GM03348 (cell line): ENCODE data around the gene RSPO1.
"Not testable (repeated sequence)": the region's sequence is repeated elsewhere in the genome, so short reads cannot be mapped to it uniquely, and the experiment has no call there.

Experiments used
- DNase-seq: peaks from one replicate; pipeline ENCODE4 v3.0.0; 2012; ENCODE audit warnings: low spot score

Gene RSPO1

DNA sequence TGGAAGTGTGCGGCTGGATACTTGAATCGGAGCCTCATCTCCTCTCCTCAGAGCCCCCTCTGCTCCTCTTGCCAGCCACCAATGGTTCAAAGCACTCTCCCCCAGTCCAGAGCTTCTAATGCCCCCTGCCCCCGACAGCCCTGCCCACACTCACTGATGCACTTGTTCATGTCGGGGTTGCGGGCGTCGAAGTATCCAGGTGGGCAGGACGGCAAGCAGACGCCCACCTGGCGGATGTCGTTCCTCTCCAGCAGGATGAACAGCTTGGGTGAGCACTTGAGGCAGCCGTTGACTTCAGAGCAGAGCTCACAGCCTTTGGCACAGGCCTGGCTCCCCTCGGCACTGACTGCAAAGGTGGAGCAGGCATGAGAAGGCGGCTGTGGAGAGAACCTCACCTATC, 18.4 kb downstream of the RSPO1 start:
- DNase-seq: no peak

DNA sequence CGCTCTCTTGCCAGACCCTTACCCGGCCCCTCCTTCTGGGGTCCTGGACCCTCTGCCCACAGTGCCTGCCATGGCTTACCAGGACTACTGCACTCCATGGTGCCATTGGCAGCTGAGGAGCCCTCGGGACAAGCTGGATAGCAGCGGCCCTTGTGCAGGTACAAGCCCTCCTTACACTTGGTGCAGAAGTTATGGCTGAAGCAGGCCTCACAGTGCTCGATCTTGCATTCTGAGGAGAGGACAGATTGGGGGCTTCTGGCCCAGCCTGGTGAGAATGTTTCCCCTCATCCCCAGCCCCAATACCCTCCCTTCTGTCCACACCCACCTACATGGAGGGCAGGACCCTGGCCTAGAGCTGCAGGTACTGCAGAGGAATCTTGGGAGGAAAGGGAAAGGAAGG, 20.6 kb downstream of the RSPO1 start:
- DNase-seq: no peak

DNA sequence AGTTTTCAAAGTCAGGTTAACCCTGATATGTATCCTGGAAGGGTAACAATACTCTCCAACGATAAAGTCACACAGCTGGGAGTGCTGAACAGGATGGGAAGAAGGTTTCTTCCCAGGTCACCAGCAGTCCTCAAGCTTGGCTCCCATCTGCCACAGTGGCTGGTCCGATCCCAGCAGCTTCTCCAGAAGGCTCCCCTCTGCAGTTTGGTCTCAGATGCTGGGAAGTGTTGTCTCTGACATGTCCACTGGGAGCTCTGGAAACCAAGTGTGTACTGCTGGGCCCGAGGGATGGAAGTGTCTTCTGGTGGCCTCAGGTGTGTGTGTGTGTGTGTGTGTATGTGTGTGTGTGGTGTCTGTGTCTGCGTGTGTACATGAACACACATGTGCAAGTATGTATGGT, 22.5 kb downstream of the RSPO1 start:
- DNase-seq: no peak

DNA sequence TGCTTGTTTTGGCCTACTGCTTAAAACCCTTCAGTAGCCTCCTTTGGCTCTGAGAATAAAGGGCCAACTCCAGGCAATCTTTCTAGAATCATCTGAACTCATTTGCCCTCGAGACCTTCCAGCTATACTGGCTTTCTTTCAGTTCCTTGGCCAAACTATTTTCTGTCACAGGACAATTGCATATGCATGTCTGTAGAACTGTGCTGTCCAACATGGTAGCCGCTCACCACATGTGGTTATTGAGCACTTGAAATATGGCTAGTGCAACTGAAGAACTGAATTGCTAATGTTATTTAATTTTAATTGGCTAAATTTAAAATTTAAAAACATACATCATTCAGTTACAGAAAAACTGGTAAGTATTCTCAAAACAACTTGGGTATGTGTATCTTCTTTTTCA, 24.7 kb downstream of the RSPO1 start:
- DNase-seq: no peak

DNA sequence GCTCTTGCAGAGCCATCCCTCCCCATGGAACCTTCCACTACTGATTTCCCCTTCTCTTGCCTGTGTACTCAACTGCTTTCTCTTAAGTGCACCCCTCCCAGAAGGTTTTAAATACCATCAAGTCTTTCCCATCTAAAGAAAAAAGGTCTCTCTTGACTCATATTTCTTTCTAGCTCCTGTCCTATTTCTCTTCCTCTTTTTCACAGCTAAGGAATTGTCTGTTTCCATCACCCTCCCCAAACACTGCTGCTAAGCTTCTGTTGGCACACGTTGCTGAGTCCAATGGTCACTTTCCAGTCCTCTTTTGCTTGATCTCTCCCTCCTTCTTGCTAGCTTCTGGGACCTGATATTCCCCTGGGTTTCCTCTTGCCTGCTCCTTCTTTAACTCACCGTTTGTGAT, 25.7 kb downstream of the RSPO1 start:
- no peak for DNase-seq

DNA sequence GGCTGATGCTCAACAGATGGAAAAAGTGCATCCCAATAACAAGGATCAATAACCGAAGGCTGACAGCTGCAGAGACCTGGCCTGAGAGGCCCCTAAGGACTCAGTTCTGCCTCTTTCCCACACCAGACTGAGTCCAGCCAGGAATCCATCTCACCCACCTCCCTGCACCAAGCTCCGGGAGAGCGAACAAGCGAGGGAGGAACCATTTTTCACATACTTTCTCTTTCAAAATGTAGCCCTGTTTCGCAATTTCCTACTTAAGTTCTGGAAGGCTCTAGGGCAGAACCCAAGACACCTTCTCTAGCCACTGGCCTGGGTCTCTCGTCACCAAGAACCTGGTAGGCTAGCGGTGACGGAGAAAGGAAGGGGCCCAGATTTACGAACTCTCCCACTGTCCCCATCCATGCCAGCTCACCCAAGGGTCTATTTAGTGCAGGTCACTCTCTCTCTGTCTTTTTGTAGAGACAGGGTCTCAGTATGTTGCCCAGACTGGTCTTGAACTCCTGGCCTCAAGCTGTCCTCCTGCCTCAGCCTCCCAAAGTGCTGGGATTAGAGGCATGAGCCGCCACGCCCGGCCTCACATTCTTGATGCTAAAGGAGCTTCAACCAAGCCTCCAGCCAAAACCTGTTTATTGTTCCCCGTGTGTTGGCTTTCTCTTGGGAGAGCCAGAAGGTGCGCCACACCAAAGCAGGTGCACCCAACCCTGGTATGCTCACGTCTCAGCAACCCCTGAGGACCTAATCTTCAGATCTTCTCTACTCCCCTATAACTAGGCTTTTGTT, 28.0 kb downstream of the RSPO1 start:
- peak; percentile 83 for DNase-seq

DNA sequence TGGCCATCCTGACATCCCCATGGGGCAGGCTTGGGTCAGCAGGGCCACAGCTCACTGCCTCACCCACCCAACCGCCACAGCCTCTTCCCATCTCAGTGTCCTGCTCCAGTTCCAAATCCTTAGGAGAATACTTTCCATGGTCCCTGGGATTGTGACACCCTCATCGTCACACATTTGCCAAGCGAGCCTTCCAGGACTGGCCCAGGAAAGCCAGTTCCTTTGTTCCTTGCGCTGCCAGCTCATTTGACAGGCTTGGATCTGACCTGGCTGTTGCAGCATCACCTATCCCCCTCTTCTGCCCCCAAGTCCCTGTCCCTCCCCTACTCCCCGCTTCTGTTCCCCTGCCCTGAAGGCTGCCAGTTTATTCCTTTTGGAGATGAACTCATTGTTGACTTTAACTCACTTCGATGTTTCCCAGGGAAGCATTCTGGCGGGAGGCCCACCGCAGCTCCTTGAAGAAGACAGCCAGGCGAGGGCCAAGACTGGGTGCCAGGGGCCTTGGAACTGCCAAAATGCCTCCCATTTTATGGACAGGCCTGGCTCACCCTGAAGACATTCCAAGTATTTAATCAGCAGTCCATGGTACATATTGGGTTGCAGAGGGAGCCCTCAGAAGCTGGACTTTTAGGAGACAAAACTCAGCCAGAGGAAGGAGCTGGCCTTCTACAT, 28.8 kb downstream of the RSPO1 start:
- DNase-seq: peak; percentile 68

DNA sequence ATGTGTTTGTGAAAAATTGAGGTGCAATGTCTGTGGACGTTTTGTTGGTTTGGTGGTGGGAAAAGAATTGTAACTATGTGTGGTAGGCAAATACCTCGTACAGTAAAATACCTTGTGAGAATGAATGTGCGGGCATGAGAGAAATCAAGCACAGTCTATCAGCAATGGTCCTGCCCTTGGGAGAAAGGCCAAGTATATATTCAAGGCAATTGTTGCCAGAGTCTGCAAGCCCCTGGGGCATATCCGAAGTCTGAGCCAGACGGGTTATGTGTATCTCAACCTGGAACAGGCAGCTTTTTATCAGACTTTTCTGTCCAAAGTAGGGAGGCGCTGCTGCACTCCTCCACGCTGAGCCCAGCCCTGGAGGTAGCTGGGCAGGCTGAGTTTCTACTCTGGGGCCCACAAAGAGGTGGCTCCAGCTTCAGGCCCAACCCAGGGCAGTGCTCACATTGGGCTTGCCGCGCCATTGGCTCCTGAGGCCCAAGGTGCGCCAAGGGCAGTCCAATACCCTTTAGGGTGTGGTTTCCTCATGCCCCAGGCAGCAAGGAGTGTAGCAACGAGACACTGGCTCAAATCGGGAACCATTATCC, 29.5 kb downstream of the RSPO1 start:
- no peak for DNase-seq

DNA sequence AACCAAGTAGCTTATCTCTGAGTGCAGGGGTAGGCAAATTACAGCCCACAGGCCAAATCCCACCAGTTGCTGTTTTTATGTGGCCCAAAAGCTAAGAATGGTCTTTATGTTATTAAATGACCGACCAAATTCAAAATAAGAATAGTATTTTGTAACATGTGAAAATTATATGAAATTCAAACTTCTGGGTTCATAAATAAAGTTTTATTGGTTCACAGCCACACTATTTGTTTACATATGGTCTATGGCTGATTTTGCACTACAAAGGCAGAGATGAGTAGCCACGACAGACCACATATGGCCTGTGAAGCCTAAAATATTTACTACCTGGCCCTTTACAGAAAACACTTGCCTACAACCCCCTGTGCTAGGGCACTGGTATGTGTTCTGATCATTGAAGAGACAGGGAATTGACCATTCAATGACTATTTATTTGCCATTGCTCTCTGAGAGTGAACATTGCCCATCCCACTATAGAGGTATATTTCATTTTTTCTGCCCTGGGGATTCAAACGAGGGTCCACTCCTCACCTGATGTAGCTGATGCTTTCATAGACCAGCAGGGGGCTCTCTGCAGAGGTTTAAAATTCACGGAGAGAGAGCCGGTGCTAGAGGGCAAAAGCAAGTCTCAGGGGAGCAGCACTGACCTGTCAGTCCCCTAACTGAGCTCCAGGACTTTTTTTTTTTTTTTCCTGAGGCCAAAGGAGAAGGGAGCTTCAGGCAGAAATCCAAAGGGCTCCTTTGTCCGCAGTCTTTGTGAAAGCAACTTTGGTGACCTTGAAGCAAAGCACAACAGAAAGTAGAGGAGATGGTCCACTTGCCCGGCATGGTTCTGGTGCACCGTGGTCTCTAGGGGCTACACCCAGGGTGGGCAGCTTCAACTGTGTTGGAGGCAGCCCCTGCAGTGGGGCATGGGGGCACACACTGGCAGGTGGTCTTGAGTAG, 31.7 kb downstream of the RSPO1 start:
- DNase-seq: peak; percentile 67

DNA sequence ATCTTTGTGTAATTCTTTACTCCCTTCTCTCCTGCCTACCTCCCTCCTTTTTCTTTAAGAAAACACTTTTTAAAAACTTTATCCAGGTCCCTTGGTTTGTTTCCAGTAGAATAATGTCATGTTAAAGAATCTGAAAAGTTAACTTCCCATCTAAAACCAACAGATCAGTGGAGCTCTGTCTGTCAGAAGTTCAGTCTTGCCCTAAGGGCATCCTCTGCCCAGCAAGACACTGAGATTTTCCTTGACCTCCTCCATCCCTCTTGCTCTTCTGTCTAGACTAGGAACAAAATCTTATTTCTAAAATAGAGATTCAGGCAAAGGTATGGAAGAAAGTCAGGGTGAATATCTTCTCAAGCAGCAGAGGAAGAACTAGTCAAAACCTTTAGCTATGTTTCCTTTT, 33.3 kb downstream of the RSPO1 start:
- DNase-seq: no peak

DNA sequence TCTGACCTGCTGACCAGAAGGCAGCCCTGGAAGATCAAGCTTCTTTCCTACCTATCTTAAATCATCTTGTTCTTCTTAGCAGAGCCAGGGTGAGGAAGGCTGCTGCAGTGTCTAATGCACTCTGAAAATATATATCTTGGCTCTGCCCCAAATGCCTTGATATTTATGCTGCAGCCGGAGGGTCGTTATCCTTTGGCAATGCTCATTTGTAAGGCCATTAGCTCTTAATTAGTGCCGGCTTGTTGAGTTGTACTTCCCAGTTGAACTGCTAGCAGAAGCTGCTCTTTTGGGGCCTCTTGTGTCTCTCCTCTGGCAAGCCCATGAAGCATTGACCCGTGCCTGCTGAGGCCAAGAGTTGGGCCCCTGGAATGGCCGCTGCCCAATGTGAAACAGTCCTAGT, 34.8 kb downstream of the RSPO1 start:
- no peak for DNase-seq

DNA sequence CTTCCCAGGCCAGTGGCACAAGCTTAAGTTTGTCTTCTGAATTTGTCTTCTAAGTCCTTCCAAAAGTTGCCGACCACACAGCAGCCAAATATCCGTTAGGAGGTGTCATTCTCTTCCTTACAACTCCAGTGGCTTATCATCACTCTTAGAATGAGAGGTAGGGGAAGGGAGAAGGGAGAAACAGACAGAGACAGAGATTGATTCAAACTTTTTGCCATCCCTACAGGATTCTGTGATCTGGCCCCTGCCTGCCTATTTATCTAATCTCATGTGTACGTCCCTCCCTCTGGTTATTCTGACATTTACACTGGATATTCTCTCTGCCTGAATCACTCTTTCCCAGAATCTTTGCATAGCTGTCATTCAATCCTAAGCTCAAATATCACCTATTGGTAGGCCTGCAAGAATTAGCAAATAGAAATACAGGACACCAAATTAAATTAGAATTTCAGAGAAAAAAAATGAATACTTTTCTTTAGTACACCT, 38.5 kb downstream of the RSPO1 start:
- DNase-seq: no peak

DNA sequence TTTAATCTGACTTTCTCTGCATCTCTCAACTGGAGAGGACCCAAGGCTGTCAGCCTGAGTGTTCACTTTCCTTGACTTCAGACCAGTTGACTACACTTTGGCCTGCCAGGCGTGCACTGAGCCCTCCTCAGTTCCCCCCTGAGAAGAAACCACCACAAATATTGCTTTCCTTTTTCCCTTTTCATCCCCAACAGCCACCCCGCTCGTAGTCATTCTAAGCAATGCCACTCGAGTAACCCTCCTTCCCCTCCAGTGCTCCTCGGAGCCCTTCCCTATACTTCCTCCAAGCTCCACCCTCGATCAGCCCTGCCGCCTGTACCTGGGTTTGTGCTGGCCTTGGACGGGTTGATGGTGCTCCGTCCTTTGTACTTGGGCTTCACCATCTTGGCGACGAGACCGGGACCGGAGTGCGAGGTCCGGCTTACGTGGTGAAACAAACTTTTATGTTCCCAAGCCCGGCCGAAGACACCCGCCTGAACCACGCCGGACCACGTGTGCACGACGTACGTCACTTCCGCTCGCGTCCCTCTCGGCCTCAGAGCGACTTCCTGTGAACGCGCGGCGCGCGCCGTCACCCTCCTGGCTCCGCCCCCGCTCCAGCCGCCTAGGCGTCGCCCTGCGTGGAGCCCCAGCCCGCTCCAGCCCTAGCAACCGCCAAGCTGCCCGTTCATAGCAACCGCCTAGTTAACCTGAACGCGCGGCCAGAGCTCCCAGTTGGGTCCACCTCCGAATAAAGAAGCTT, 39.1 kb downstream of the RSPO1 start, which contains the start of gene GNL2:
TSS of gene GNL2 (minus strand) at position 498 of the 742 bp plus-strand sequence. CDS start at position 383, 115 bp downstream.
- peak; percentile 99 for DNase-seq

DNA sequence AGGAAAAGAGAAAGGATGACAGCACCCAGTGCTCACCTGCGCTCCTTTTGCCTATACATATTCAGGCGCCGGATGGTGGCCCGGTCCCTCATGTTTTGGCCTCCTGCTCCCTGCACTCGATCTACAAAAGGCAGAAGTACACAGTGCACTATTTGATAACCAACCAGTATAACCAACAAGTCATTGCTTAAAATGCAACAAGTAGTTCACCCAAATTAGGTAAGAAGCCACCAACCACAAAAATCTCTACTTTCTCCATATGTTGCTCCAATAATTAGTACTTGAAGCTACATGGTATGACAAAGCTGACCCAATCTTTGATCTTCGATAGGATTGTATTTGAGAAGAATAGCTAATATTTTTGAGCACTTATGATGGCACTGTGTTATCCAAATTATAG, 41.0 kb downstream of the RSPO1 start:
- no peak for DNase-seq

DNA sequence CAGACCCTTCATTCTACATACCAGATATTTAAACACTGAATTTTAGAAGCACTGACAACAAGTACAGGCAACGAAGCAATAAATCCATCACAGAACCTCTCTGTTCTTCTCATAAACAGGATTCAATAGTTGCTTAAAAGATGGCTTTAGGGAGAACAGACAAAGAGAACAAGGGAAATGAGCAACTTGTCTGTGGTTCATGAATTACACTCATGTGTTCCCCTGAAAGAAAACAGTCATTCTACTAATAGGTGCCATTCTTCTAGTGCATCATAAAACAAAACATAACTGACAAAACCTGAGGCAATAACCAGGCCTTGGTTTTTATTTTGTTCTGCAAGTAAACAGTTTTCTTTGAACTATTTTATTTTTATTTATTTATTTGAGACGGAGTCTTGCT, 45.8 kb downstream of the RSPO1 start:
- no peak for DNase-seq

DNA sequence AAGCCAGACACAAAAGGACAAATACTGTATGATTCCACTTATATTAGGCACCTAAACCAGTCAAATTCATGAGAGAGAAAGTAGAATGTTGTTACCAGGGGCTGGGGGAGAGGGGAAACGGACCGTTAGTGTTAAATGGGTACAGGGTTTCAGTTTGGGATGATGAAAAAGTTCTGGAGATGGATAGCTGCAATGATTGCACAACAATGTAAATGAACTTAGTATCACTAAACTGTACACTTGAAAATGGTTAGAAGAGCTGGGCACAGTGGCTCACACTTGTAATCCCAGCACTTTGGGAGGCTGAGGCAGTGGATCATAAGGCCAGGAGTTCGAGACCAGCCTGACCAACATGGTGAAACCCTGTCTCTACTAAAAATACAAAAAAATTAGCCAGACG, 50.1 kb downstream of the RSPO1 start:
- not testable (repeated sequence) for DNase-seq

DNA sequence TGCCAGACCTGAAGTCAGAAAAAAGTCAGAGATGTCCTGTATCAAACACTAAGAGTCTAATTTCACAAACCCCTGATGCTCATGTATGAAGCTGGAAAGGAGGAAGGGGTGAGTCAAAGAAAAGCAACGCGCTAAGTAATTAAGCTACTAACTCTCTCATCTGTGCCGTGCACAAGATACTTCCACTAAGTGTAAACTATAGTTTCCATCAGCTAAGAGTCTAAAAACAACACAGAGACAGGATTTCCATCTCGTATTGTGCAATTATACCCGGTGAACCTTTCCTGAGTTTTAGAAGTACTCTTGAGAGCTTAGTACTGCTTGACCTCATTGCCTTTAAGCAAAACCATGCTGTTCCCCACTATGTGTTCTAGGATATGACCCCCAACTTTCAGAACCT, 59.0 kb downstream of the RSPO1 start:
- DNase-seq: no peak

DNA sequence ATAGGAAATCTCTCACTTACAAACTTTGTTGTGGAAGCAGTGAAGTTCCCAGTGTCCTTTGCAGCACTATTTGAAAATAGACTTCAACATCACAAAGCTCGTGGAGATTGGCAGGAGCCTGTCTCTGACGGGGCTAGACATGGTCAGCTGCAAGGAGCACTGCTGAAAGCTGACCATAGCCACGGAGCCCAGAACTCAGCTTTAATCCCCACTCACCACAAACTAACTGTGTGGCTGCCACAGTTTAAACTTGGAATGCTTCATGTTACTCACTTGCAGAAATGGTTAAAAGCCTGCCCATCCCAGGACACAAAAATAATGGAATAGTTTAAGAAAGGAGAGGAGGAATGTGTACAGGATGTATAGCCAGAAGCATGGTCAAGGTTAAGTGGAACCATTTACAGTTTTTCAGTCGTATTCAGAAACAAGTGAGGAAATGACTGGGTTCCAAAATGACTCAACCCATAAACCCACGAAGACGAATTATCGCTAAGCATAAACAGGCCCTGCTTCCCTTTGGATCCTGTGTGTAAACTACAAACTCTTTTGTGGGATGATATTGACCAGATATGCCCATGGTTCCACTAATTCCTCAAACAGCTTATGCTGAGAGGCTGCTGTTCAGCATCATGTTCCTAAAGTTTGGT, 59.7 kb downstream of the RSPO1 start:
- peak; percentile 60 for DNase-seq

DNA sequence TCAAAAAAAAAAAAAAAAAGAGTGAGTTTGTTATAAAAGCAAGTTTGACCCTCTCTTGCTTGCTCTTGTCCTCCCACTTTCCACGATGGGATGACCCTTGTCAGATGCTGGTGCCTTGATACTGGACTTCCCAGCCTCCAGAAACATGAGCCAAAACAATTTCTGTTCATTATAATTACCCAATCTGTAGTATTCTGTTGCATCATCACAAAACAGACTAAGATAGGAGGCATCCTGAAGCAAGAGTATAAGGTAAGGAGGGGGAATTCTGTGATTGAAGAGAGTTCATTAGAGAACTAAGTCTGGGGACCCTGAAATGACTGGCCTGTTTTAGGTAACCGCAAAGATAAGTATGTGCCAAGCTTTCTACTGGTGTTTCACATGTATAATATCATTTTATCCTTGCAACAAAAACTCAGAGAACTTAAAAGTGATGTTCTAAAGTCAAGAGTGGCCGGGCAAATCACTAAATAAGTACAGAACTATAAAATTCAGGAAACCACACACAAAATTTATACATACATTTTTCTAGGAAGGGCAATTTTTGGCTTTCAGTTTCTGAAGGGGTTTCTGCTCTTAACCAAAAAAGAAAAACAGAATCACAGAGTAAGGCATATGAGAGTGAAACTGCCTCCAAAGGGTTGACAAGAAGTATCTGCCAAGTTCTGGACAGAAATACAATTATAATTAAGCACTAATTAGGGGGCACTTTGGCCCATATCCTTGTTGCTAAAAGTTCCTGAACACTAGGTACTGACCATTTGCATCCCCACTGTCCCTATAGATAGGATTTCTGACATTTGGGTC, 64.0 kb downstream of the RSPO1 start:
- DNase-seq: no peak

DNA sequence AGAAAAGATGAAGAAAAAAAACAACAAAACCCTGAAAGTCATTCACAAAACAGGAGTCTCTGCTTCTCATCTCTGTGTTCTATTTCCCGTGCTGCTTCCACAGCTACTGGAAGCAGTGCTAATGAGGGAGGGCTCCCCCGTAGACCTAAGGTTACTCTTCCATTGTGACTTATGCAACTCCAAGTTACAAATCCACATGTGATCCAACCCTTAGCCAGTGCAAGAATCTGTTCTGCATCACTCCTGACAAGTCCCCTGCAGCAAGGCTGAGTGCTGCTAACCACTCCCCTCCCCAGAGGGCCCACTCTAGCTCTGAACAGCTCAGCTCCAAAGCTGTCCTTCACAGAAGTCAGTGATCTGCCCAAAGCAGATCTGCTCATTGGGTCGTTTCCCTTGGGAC, 67.7 kb downstream of the RSPO1 start:
- DNase-seq: no peak
